Neural progenitor cell (in vitro differentiated cells): ENCODE results near the gene PCSK9.

Experiments used
- CTCF ChIP-seq: fragments of 200-600 bp; sonication (generic); IDR thresholded peaks from 2 replicates; pipeline ENCODE4 v1.5.1; 2017; ENCODE audit warnings: antibody characterized with exemption, mild to moderate bottlenecking
- EZH2 ChIP-seq: fragments of 200-600 bp; sonication (generic); IDR thresholded peaks from 2 replicates; pipeline ENCODE4 v1.6.1; 2017; ENCODE audit warnings: antibody characterized with exemption, mild to moderate bottlenecking, moderate library complexity

GRCh38 chr1:55095095-55095494, 55.7 kb downstream of the PCSK9 start:
- TF ChIP-seq CTCF = no peak
- TF ChIP-seq EZH2 = no peak
